Erythroblast (primary cell): ENCODE results near the gene HYAL2.

ENCODE experiments used
- GATA1 ChIP-seq: IDR thresholded peaks from 2 replicates; pipeline ENCODE4 v1.6.1; 2011; ENCODE audit warnings: low read depth, mild to moderate bottlenecking, control low read depth, low read length, moderate library complexity
- POLR2A ChIP-seq: IDR thresholded peaks from 2 replicates; pipeline ENCODE4 v1.6.1; 2011; ENCODE audit warnings: mild to moderate bottlenecking, low read length

DNA sequence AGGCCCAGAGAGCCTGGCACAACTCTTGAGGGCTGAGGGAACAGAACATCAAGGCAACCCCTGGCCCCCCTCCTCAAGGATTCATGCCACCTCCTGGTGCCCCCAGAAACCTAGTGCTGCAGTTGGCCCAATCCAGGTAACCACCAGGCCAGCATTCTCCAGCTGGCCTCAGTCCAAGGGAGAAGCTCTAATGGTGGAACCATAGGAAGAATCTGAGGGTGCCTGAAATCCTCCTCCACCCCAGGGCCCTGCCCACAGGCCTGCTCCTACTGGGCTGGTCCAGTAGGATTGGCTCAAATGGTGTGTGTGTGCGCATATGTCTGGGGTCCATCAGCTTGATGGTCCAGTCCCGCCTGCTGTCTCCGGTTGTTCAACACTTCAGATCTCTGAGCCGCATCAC is 7.7 kb downstream of the HYAL2 start:
- TF ChIP-seq POLR2A, result no peak
- TF ChIP-seq GATA1, result no peak
